SW480 (cell line): ENCODE data around the gene CRABP2.

Experiments
- DNase-seq: peaks from one replicate; pipeline ENCODE4 v3.0.0-alpha.2; 2016; ENCODE audit warnings: low spot score

The CRABP2 gene

DNA sequence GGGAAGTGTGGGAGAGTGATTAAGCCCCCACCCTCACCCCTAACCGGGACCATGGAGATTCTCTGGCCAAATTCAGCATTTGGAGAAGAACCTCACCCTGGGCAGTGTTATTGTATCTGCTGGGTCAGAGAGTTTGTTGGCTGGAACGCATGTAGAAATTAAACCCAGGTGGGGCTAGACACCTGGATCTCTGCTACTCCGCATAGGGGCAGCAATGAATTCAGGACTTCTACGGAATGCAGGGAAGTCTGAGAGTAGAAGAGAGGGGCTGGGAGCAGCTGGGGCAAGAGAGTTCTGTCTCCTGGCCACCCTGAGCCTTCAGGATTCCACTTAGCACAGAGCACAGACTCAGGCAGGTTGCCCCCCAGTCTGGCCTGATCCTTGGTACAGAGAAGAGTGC is 3.6 kb upstream of the CRABP2 start:
- no peak for DNase-seq

- no peak for DNase-seq
Observed at GRCh38 chr1:156708218-156708661, 2.9 kb upstream of the CRABP2 start.

GRCh38 chr1:156707417-156708217 is 2.2 kb upstream of the CRABP2 start:
- no peak for DNase-seq

DNA sequence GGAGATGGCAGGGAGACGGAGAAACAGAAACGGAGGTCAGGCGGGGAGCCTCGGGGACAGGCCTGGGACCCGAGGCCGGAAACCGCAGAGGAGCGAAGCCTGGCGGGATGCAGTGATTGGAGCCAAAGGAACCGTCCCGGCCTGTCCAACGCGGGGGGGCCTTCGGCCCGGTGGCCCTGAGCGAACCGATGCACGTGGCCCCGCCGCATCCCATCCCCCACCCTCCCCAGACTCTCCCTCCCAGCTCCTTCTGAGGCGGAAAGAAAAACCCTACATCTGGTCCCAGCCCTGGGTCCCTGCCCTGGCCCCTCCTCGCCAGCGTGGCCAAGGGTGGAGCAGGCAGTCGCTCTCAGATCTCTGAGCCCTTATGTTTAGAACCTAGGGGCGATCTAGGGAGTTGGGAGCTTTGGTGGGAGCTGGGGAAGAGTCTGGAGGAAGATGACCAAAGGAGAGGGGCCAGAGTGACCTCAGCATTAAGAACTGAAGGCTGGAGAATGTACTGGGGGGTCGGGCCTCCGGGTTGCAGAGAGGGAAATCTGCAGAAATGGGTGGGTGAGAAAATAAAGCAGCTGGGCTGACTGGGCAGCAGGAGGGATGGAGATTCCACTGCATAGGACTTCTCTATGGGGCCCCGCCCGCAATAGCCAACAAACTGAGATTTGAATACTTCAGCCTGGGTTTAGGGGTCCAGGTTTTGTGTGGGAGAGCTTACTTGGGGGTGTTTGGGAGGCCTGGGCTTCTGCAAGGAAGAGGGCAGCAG is 1.5 kb upstream of the CRABP2 start:
- no peak for DNase-seq

DNA sequence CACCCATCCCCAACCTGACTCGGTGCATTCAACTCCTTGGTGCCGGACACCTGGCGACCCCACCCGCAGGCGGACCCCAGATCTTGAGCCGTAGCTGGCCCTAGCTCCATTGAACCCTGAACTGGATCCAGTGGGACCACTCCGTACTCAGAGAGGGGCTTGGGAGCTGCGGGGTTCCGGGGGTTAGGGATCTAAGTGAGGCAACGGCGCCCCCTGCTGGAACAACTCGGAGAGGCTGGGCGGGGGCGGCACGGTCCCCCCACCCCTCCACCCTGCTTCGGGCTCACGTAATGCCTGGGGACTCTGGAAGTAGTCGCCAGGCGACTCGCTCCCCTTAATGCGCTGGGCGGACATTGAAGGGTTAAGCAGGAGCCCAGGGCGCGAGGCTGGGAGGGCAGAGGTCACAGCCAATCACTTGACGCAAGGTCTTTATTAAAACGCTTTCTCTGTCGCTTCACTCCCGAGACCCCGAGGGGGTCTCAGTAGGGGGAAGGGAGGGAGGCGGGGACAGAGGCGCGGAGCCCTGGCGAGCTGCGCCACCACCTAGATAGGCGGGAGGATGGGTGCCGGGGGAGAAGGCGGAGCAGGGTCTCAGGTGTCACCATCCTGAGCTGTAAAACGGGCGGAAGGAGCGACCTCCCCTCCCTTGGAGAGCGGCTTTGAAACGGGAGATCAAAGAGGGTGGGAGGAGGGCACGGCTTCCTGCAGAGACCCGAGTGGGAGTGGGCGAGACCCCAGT is 704 bp upstream of the CRABP2 start:
- peak; percentile 87 for DNase-seq

- peak; percentile 55 for DNase-seq
Observed at GRCh38 chr1:156704930-156705320, 458 bp downstream of the CRABP2 start.

DNA sequence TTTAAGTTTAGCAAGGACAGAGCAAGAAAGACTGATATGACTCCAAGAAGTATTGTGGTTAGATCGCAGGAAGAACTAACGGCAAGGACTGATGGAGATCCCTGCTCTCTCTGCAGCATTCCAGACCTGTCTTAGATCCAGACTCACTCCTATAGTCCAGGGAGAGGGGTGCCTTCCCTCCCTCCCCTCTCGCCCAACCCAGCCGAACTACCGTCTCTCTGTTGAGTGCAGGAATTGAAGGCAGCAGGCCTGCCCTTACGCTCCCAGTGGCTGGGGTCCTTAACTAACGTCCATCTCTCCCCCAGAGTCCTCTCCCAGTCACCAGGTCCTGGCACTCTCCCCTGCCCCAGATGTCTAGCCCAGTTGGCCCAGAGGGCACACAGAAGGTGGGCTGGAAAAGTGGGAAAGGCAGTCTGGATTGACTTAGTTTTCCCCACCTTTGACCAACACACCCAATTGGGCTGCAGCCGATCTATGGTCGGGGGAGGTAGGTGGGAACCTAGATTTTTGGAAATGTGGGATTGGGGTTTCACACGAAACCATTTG is 1.1 kb downstream of the CRABP2 start:
- no peak for DNase-seq

- DNase-seq: no peak
Observed at GRCh38 chr1:156703741-156704140, 1.6 kb downstream of the CRABP2 start.

GRCh38 chr1:156703336-156703735 is 2.0 kb downstream of the CRABP2 start:
- no peak for DNase-seq

DNA sequence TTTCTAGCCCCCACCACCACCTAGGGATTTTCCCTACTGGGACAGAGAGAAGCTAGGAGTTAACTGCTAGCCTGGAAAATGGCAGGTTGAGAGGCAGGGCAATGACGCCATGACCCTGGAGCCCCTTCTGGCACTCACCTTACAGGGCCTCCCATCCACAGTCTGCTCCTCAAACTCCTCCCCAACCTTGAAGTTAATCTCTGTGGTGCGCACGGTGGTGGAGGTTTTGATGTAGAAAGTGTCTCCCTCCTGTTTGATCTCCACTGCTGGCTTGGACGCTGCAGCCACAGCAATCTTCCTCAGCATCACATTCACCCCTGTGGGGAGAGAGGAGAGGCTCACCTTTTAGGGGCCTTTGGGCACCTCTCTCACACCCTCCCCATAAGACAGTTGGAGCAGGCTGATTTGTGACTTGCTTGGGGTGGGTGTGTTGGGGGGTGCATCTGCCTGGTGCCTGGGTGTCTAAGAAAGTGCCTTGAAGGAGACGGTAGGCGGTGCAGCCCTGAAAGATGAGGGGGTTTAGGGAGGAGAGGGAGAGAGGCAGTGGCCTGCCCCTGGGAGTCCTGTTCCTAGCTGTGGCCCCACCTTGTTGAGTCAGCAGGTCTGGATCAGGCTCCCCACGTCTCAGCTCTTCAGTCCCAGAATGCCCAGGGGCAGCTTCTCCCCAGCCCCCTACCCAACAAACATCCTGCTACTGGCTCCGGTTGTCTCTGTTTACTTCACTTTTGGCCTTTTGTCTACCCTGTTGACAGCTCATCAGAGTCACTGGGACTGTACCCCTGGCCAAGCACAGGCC is 4.4 kb downstream of the CRABP2 start:
- no peak for DNase-seq

DNA sequence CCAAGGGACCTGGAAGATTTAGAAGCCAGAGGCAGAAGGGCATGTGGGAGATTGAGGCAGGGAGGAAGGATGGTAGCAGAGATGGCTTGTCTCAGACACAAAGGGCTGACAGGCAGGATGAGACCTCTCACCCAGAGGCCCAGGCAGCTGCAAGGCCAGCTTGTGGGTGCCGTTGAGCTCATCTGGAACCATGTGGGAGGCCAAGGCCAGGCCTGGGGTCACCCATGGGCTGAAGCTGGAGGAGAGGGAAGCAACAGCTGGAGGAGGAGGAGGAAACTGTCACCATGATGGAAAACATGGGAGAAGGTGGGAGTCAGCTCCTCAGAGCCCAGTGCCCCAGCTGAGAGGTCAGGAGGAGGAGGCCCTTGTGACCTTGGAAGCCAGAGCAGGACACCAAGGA is 6.4 kb downstream of the CRABP2 start:
- DNase-seq: no peak

GRCh38 chr1:156697481-156697880 is 7.9 kb downstream of the CRABP2 start:
- DNase-seq: no peak

DNA sequence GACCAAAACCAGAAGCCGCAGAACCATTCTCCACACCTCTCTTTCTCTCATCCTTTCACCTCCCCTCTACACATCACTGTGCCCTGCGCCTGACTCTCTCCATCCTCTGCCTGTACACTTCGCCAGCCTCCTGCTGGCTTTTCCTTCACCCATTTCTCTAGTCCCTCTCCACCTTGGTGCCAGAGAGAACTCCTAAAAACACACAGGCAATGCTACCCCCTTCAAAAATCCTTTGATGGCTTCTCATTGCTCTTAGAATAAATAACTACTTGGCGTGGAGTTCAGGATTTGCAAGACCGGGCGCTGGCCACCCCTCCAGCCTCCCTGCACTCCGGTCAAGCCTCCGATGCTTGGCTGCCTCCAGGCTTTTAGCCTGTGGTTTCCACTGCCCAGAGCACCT is 8.6 kb downstream of the CRABP2 start:
- DNase-seq: no peak

- no peak for DNase-seq
Observed at GRCh38 chr1:156694690-156694962, 10.8 kb downstream of the CRABP2 start.

DNA sequence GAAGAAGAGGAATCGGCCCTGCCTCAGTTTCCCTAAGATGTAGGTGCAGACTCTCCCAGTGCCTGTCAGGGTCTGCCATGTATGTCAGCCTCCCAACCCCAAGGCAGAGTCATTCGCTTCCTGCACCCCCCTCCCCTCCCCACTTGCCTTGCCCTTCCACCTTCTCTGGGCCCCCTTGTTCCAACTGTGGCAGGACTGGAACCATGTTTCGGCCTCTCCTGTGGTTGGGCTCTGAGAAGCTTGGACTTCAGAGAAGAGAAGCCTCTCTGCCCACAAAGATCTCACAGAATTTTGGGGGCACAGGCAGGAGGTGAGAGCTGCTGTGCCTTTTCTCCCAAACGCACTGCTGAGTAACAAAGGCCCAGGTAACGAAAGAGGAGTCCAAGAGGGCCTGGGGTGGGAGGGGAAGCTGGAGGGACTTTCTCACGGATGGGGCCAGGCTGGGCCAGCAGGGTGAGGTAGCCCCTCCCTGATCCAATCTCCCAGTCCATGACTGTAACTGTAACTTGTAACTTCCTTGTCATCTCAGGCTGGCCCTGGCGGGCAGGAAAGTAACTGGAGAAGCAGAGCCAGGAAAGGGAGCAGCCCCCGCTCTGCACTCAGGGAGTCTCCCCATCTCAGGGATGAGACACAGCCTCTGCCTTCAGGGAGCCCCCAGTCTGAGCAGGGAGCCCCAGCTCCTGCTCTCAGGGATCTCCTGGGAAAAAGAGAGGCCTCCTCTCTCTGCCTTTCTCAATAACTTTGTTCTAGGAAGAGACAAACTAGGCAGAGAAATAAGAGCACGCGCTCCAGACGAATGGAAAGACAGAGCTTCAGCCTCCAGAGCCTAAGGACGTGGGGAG is 11.3 kb downstream of the CRABP2 start:
- no peak for DNase-seq

GRCh38 chr1:156692925-156693847 is 12.2 kb downstream of the CRABP2 start:
- DNase-seq: peak; percentile 65

GRCh38 chr1:156692441-156692924 is 12.9 kb downstream of the CRABP2 start:
- peak; percentile 21 for DNase-seq

GRCh38 chr1:156691665-156692440 is 13.5 kb downstream of the CRABP2 start:
- DNase-seq: no peak

DNA sequence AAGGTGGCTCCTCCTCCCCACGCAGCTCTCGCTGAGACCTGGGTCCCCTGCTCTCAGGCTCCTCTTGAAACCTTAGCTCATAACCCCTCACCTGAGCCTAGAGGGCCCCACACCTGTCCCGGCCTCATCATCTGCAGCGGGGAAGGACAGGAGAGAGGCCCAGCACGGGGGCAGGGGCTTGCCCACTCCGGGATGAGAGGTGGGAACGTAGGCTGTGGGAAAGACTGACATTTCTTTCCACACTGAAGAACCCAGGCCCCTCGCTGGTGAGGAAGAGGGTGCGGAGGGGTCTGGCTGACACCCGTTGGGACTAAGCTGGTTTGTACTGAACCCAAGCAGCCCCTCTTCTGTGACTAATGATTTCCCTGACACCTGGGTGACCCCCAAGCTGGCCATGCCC is 14.2 kb downstream of the CRABP2 start:
- DNase-seq: no peak
